Mononuclear cell (primary cell): Measurements from ENCODE around the gene SDK1. TPM values are rescaled to one million over a fixed set of nuclear protein-coding genes. Genes with fewer than 3 reads are reported as not detected.

Experiments used
- H3K27me3 ChIP-seq: 2 replicates; pipeline ENCODE4 v1.6.0; 2011; ENCODE audit warnings: low read length, control low read depth; ENCODE audit not compliant: insufficient read depth
- H3K4me1 ChIP-seq: 2 replicates; pipeline ENCODE4 v1.5.1; 2011; ENCODE audit warnings: mild to moderate bottlenecking, low read length, control low read depth; ENCODE audit not compliant: insufficient read depth
- H3K4me3 ChIP-seq: 2 replicates; pipeline ENCODE4 v1.5.1; 2011; ENCODE audit warnings: mild to moderate bottlenecking, low read length, moderate library complexity
- H3K9me3 ChIP-seq: 2 replicates; pipeline ENCODE4 v1.5.1; 2011; ENCODE audit warnings: low read depth, mild to moderate bottlenecking, control low read depth, low read length
- total RNA-seq: library from RNA; depleted of rRNA; stranded (reverse); fragments of >200 nt; gene quantifications from one replicate; pipeline ENCODE4 v1.2.3, GENCODE V29; 2012

The SDK1 gene
- total RNA-seq, 1 donor, result 0.31 TPM

DNA sequence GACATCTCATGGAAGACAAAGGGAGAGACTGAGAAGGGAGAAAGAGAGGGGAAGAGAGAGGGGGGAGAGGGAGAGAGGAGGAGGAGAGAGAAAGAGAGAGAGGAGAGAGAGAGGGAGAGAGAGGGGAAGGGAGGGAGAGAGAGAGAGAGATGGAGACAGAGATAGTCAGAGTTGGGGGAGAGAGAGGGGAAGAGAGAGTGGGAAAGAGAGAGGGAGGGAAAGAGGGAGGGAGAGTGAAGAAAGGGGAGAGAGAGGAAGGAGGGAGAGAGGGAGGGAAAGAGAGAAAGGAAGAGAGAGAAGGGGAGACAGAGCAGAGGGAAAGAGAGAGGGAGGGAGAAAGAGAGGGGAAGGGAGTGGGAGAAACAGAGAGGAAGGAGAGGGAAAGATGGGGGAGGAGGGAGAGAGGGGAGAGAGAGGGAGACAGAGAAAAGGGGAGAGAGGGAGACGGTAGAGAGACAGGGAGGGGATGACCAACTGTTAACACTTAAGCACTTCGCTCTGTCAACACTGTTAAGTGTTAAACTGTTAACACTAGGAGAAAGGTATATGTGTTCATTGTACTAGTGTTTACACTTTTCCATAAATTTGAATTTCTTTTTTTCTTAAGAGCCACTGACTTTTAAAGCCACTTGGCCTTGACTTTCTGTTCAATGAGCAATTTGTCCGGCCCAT, 21.8 kb upstream of the SDK1 start:
- Histone ChIP-seq H3K4me1 (no peaks in the 10 kb centered on the region), H3K27me3 (no peaks in the 10 kb centered on the region), H3K4me3 (no peak overlapping the region), H3K9me3 (no peaks in the 10 kb centered on the region)

- no peaks in the 10 kb centered on the region for H3K4me1 ChIP-seq
- H3K4me3 ChIP-seq, result no peak overlapping the region
- H3K9me3 ChIP-seq, result no peaks in the 10 kb centered on the region
- no peaks in the 10 kb centered on the region for H3K27me3 ChIP-seq
Measured at GRCh38 chr7:3280445-3280844, 20.6 kb upstream of the SDK1 start.

DNA sequence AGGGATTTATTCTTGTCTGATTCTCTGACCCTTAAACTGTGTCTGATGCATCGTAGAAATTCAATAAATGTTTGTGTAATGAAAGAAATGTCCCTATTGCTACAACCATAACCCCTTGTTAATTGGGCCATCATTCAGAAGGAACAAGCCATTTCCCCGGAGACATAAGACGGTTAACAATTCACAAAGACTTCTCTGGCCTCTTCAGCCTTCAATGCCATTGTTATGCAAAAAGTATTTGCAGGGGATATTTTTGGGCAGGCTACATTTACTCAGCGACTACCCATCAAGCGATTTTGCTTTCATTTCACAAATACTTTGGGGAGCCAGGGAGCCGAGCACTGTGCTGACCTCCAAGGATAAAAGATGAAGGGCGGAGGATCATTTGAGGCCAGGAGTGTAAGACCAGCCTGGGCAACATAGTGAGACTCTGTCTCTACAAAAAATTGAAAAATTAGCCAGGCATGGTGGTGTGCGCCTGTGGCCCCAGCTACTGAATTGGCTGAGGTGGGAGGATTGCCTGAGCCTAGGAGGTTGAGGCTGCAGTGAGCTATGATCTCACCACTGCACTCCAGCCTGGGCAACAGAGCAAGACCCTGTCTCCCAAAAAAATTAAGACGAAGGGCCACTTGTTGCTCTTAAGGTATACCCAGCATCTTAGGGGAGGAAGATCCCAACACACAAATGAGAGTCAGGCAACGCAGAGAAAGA, 20.0 kb upstream of the SDK1 start:
- Histone ChIP-seq H3K27me3 (no peaks in the 10 kb centered on the region), H3K9me3 (no peaks in the 10 kb centered on the region), H3K4me3 (no peak overlapping the region), H3K4me1 (no peaks in the 10 kb centered on the region)

- Histone ChIP-seq H3K9me3 (no peaks in the 10 kb centered on the region), H3K4me1 (no peaks in the 10 kb centered on the region), H3K27me3 (no peaks in the 10 kb centered on the region), H3K4me3 (no peak overlapping the region)
Measured at GRCh38 chr7:3282457-3282856, 18.6 kb upstream of the SDK1 start.

GRCh38 chr7:3283130-3283704, 17.8 kb upstream of the SDK1 start:
- H3K4me1 ChIP-seq, result no peaks in the 10 kb centered on the region
- H3K9me3 ChIP-seq, result no peaks in the 10 kb centered on the region
- no peak overlapping the region for H3K4me3 ChIP-seq
- H3K27me3 ChIP-seq, result no peaks in the 10 kb centered on the region

- no peaks in the 10 kb centered on the region for H3K4me1 ChIP-seq
- no peaks in the 10 kb centered on the region for H3K27me3 ChIP-seq
- H3K4me3 ChIP-seq, result no peak overlapping the region
- H3K9me3 ChIP-seq, result no peaks in the 10 kb centered on the region
Measured at GRCh38 chr7:3285652-3286051, 15.4 kb upstream of the SDK1 start.

GRCh38 chr7:3289996-3290395, 11.1 kb upstream of the SDK1 start:
- no peaks in the 10 kb centered on the region for H3K9me3 ChIP-seq
- no peaks in the 10 kb centered on the region for H3K4me1 ChIP-seq
- H3K4me3 ChIP-seq, result no peak overlapping the region
- H3K27me3 ChIP-seq, result no peaks in the 10 kb centered on the region

GRCh38 chr7:3292694-3293093, 8.4 kb upstream of the SDK1 start:
- H3K4me1 ChIP-seq, result no peaks in the 10 kb centered on the region
- H3K4me3 ChIP-seq, result no peak overlapping the region
- no peaks in the 10 kb centered on the region for H3K9me3 ChIP-seq
- H3K27me3 ChIP-seq, result no peaks in the 10 kb centered on the region

- Histone ChIP-seq H3K9me3 (no peaks in the 10 kb centered on the region), H3K27me3 (peaks cover 2% of the 10 kb centered on the region), H3K4me3 (no peak overlapping the region), H3K4me1 (no peaks in the 10 kb centered on the region)
Measured at GRCh38 chr7:3294432-3295100, 6.5 kb upstream of the SDK1 start.

GRCh38 chr7:3297105-3297819, 3.8 kb upstream of the SDK1 start:
- no peak overlapping the region for H3K4me3 ChIP-seq
- H3K27me3 ChIP-seq, result peaks cover 14% of the 10 kb centered on the region
- peaks cover 15% of the 10 kb centered on the region for H3K4me1 ChIP-seq
- H3K9me3 ChIP-seq, result no peaks in the 10 kb centered on the region

GRCh38 chr7:3300221-3300650, 816 bp upstream of the SDK1 start:
- Histone ChIP-seq H3K27me3 (peaks cover 43% of the 10 kb centered on the region), H3K9me3 (no peaks in the 10 kb centered on the region), H3K4me1 (peaks cover 17% of the 10 kb centered on the region), H3K4me3 (no peak overlapping the region)

- H3K9me3 ChIP-seq, result no peaks in the 10 kb centered on the region
- no peak overlapping the region for H3K4me3 ChIP-seq
- peaks cover 17% of the 10 kb centered on the region for H3K4me1 ChIP-seq
- H3K27me3 ChIP-seq, result peaks cover 51% of the 10 kb centered on the region
Measured at GRCh38 chr7:3301449-3301731, 338 bp downstream of the SDK1 start.

- Histone ChIP-seq H3K4me3 (no peak overlapping the region), H3K27me3 (peaks cover 54% of the 10 kb centered on the region), H3K4me1 (peaks cover 17% of the 10 kb centered on the region), H3K9me3 (no peaks in the 10 kb centered on the region)
Measured at GRCh38 chr7:3301831-3302618, 973 bp downstream of the SDK1 start.

DNA sequence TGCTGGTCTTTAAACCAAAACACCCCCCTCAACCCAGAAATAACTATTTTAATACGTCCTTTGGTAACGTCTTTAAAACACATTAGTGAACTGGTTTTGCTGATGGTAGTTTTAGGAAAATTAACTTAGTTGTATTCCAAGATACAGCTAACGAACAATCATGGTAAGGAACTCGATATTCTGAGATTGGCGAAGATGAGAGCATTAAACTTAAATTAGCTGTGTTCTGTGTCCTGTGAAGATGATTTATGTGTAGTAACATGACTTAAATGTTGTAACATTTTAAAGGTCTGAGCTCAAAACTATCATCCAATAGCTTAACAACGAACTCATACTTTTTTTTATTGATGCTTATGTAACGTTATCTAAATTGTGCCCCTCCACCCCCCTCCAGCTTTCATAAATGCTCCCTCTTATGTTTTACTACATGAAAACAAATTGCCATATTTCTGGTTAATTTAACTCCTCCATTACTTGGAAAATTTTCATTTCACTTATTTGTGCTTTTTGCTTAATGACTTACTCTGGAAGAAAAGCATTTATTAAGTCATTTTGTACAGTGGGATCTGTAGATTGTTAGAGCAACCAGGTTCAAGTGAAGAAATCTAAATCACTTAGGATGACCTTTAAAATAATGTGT, 1.7 kb downstream of the SDK1 start:
- Histone ChIP-seq H3K4me1 (peaks cover 17% of the 10 kb centered on the region), H3K9me3 (no peaks in the 10 kb centered on the region), H3K27me3 (peaks cover 54% of the 10 kb centered on the region), H3K4me3 (no peak overlapping the region)
